Liver (tissue), 9 donors: Measurements from ENCODE around the gene CD33. TPM values are rescaled to one million over a fixed set of nuclear protein-coding genes. Genes with fewer than 3 reads are reported as not detected.

Experiments used
- DNase-seq: peaks from one replicate; pipeline ENCODE4 v3.0.0-alpha.2; 2017; ENCODE audit warnings: low spot score
- H3K27ac ChIP-seq, 2 donors: one replicate each; pipeline ENCODE4 v1.7.0; 2013; ENCODE audit warnings: inconsistent platforms in 2 of 2, low read length in 2 of 2, control low read depth in 1 of 2, low read depth in 1 of 2, mild to moderate bottlenecking in 1 of 2
- H3K27me3 ChIP-seq, 4 donors: one replicate each; pipeline versions ENCODE4 v1.6.1 to v1.7.0; 2013; ENCODE audit warnings: low read length in 3 of 4, inconsistent platforms in 1 of 4, mild to moderate bottlenecking in 1 of 4, moderate library complexity in 1 of 4; ENCODE audit not compliant: control insufficient read depth in 4 of 4, insufficient read depth in 4 of 4
- H3K36me3 ChIP-seq, 4 donors: one replicate each; pipeline versions ENCODE4 v1.6.1 to v1.7.0; 2013; ENCODE audit warnings: low read length in 3 of 4, mild to moderate bottlenecking in 3 of 4, low read depth in 1 of 4, moderate library complexity in 1 of 4; ENCODE audit not compliant: control insufficient read depth in 4 of 4, insufficient read depth in 3 of 4
- H3K4me1 ChIP-seq, 4 donors: one replicate each; pipeline versions ENCODE4 v1.6.1 to v1.7.0; 2013; ENCODE audit warnings: low read length in 3 of 4, mild to moderate bottlenecking in 3 of 4, moderate library complexity in 1 of 4; ENCODE audit not compliant: control insufficient read depth in 4 of 4, insufficient read depth in 4 of 4
- H3K4me3 ChIP-seq, 3 donors: one replicate each; pipeline versions ENCODE4 v1.6.1 to v1.7.0; 2013; ENCODE audit warnings: low read length in 3 of 3, control low read depth in 1 of 3, low read depth in 1 of 3, mild to moderate bottlenecking in 1 of 3
- H3K9ac ChIP-seq, 2 donors: one replicate each; pipeline ENCODE4 v1.7.0; 2013; ENCODE audit warnings: low read length in 2 of 2, mild to moderate bottlenecking in 2 of 2, moderate library complexity in 2 of 2, control low read depth in 1 of 2, low read depth in 1 of 2
- H3K9me3 ChIP-seq, 4 donors: one replicate each; pipeline versions ENCODE4 v1.6.1 to v1.7.0; 2013; ENCODE audit warnings: low read length in 3 of 4; ENCODE audit not compliant: control insufficient read depth in 4 of 4
- ATF3 ChIP-seq: IDR thresholded peaks from 2 replicates; pipeline ENCODE4 v1.6.1; 2016; ENCODE audit warnings: antibody characterized with exemption
- CTCF ChIP-seq: fragments of 150-350 bp; IDR thresholded peaks from 2 replicates; pipeline ENCODE4 v1.5.1; 2017; ENCODE audit warnings: improper control_type of control experiment, low read depth, low read length; ENCODE audit not compliant: missing input control
- EGR1 ChIP-seq, 2 donors: IDR thresholded peaks; 2 replicates each; pipeline ENCODE4 v1.6.1; 2016 to 2018; ENCODE audit warnings: antibody characterized with exemption in 2 of 2, low read depth in 2 of 2
- FOXA1 ChIP-seq: IDR thresholded peaks from 2 replicates; pipeline ENCODE4 v1.6.1; 2016; ENCODE audit warnings: antibody characterized with exemption
- FOXA2 ChIP-seq: IDR thresholded peaks from 2 replicates; pipeline ENCODE4 v1.6.1; 2016; ENCODE audit warnings: antibody characterized with exemption
- GABPA ChIP-seq, 2 donors: IDR thresholded peaks in 1 of 2; conservative IDR thresholded peaks in 1 of 2; 2 replicates each; pipeline ENCODE4 v1.6.1; 2016; ENCODE audit warnings: antibody characterized with exemption in 2 of 2, mild to moderate bottlenecking in 1 of 2, moderate library complexity in 1 of 2
- HNF4A ChIP-seq, 2 donors: conservative IDR thresholded peaks; 2 replicates each; pipeline ENCODE4 v1.6.1; 2016; ENCODE audit warnings: antibody characterized with exemption in 2 of 2, mild to moderate bottlenecking in 2 of 2
- HNF4G ChIP-seq: IDR thresholded peaks from 2 replicates; pipeline ENCODE4 v1.6.1; 2016; ENCODE audit warnings: antibody characterized with exemption
- JUND ChIP-seq, 2 donors: IDR thresholded peaks; 2 replicates each; pipeline ENCODE4 v1.6.1; 2016; ENCODE audit warnings: antibody characterized with exemption in 2 of 2
- MAX ChIP-seq: IDR thresholded peaks from 2 replicates; pipeline ENCODE4 v1.6.1; 2016; ENCODE audit warnings: antibody characterized with exemption
- NR2F2 ChIP-seq: IDR thresholded peaks from 2 replicates; pipeline ENCODE4 v1.6.1; 2016; ENCODE audit warnings: antibody characterized with exemption
- REST ChIP-seq: IDR thresholded peaks from 2 replicates; pipeline ENCODE4 v1.6.1; 2016; ENCODE audit warnings: antibody characterized with exemption, mild to moderate bottlenecking
- RXRA ChIP-seq, 2 donors: IDR thresholded peaks; 2 replicates each; pipeline ENCODE4 v1.6.1; 2017 to 2018; ENCODE audit warnings: antibody characterized with exemption in 2 of 2, mild to moderate bottlenecking in 1 of 2
- SP1 ChIP-seq: IDR thresholded peaks from 2 replicates; pipeline ENCODE4 v1.6.1; 2018; ENCODE audit warnings: antibody characterized with exemption, mild to moderate bottlenecking
- TAF1 ChIP-seq: conservative IDR thresholded peaks from 2 replicates; pipeline ENCODE4 v1.6.1; 2016; ENCODE audit warnings: antibody characterized with exemption, mild to moderate bottlenecking
- YY1 ChIP-seq: IDR thresholded peaks from 2 replicates; pipeline ENCODE4 v1.6.1; 2016; ENCODE audit warnings: antibody characterized with exemption, mild to moderate bottlenecking
- ZBTB33 ChIP-seq: IDR thresholded peaks from 2 replicates; pipeline ENCODE4 v1.6.1; 2016; ENCODE audit warnings: antibody characterized with exemption
- WGBS: extraction: QIAGEN DNeasy Blood & Tissue Kit; methylation state at CpG from one replicate; pipeline ENCODE4 v1.1.7; 2013; 5-methylcytosine and 5-hydroxymethylcytosine counted together
- polyA plus RNA-seq, 2 donors: library from polyadenylated mRNA; stranded (reverse) in 1 of 2; unstranded in 1 of 2; fragments of 200-250 nt in 1 of 2; fragments of >200 nt in 1 of 2; fragmentation: Nextera tagmentation in 1 of 2; extraction: Ambion mirVana in 1 of 2; gene quantifications; one replicate each; pipeline versions ENCODE4 v1.2.1 to v1.2.3, GENCODE V29; 2013 to 2015
- total RNA-seq, 2 donors: library from RNA; depleted of rRNA; stranded (reverse); fragments of >200 nt; gene quantifications; one replicate each; pipeline ENCODE4 v1.2.3, GENCODE V29; 2014
- donor health status: healthy.
- donor health status: healthy.
- donor health status: healthy.
- donor health status: healthy.
- donor health status: healthy.

Gene CD33
- total and polyA plus RNA-seq, 4 donors, result 1.3 to 5.1 (median 3.8) TPM

- no peak for TF ChIP-seq FOXA2
- WGBS, result 91% methylated on average over 23 of the region's 23 CpGs
- DNase-seq, result peak; percentile 23
- H3K4me1 ChIP-seq, result no peaks in the 10 kb centered on the region
- no peak within 1 kb of the TSS for H3K4me3 ChIP-seq
- H3K9me3 ChIP-seq, result no peaks in the 10 kb centered on the region
- no peak within 1 kb of the TSS for H3K9ac ChIP-seq
- no peaks in the 10 kb centered on the region for H3K36me3 ChIP-seq
- H3K27ac ChIP-seq, result no peak within 1 kb of the TSS
- peaks cover 0 to 6% (median 0%) of the 10 kb centered on the region in 4 donors for H3K27me3 ChIP-seq
Measured at GRCh38 chr19:51250786-51251467, 26.0 kb downstream of the CD33 start, which contains the start of gene SIGLECL1. Gene SIGLECL1, plus strand, starts transcription at chr19:51251080. Its CDS starts 12,993 bp downstream, at chr19:51264073.

- H3K27me3 ChIP-seq, result peaks cover 0 to 6% (median 0%) of the 10 kb centered on the region in 4 donors
- H3K27ac ChIP-seq, result no peak overlapping the region
- H3K36me3 ChIP-seq, result no peaks in the 10 kb centered on the region
- DNase-seq, result no peak
- no peaks in the 10 kb centered on the region for H3K9me3 ChIP-seq
- no peak for TF ChIP-seq SP1
- no peak for TF ChIP-seq YY1
- no peak for TF ChIP-seq GABPA (IDR thresholded peaks at IDR 0.05 in 1 of 2, conservative IDR thresholded peaks at IDR 0.05 in 1 of 2)
- no peak for TF ChIP-seq CTCF
- TF ChIP-seq FOXA2, result no peak
- no peak for TF ChIP-seq JUND (IDR thresholded peaks at IDR 0.05)
- TF ChIP-seq REST, result no peak
- TF ChIP-seq HNF4G, result no peak
- TF ChIP-seq NR2F2, result no peak
- TF ChIP-seq ZBTB33, result no peak
- TF ChIP-seq ATF3, result no peak
- TF ChIP-seq RXRA (IDR thresholded peaks at IDR 0.05), result no peak
- no peak for TF ChIP-seq MAX
- no peak for TF ChIP-seq TAF1
- TF ChIP-seq HNF4A (conservative IDR thresholded peaks at IDR 0.05), result no peak
- TF ChIP-seq FOXA1, result no peak
- TF ChIP-seq EGR1 (IDR thresholded peaks at IDR 0.05; ENCODE audit: low read depth in 2 of 2), result no peak
- no peak overlapping the region for H3K4me3 ChIP-seq
- no peak overlapping the region for H3K9ac ChIP-seq
- H3K4me1 ChIP-seq, result no peaks in the 10 kb centered on the region
- 75% methylated on average over 9 of the region's 9 CpGs for WGBS
Measured at GRCh38 chr19:51251468-51251820, 26.6 kb downstream of the CD33 start.
